CD14-positive monocyte (primary cell): ENCODE data around the gene TMPRSS5. TPM values are rescaled to one million over a fixed set of nuclear protein-coding genes. Genes with fewer than 3 reads are reported as not detected.

ENCODE experiments used
- DNase-seq, 3 donors: peaks; one replicate each; pipeline ENCODE4 v3.0.0-alpha.2; 2011 to 2022
- H2AFZ ChIP-seq: 2 replicates; pipeline ENCODE4 v1.6.0; 2012; ENCODE audit warnings: mild to moderate bottlenecking, low read depth, low read length, inconsistent platforms; ENCODE audit not compliant: insufficient read depth, poor library complexity, severe bottlenecking
- H3K27ac ChIP-seq, 2 donors: 1 replicate in 1 of 2; 2 replicates in 1 of 2; pipeline ENCODE4 v1.5.1; 2012 to 2013; ENCODE audit warnings: low read length in 2 of 2, control low read depth in 1 of 2, inconsistent platforms in 1 of 2, low read depth in 1 of 2, mild to moderate bottlenecking in 1 of 2
- H3K27me3 ChIP-seq, 2 donors: one replicate each; pipeline versions ENCODE4 v1.6.0 to v1.6.1; 2011 to 2013; ENCODE audit warnings: low read length in 2 of 2; ENCODE audit not compliant: control insufficient read depth in 2 of 2, insufficient read depth in 2 of 2
- H3K36me3 ChIP-seq, 2 donors: replicated peaks in 1 of 2; 1 replicate in 1 of 2; 2 replicates in 1 of 2; pipeline versions ENCODE4 v1.5.1 to v1.6.1; 2012 to 2013; ENCODE audit warnings: low read length in 2 of 2, control low read depth in 1 of 2, inconsistent platforms in 1 of 2, mild to moderate bottlenecking in 1 of 2; ENCODE audit not compliant: insufficient read depth in 2 of 2, control insufficient read depth in 1 of 2
- H3K4me1 ChIP-seq, 2 donors: 1 replicate in 1 of 2; 2 replicates in 1 of 2; pipeline versions ENCODE4 v1.5.1 to v1.6.1; 2012 to 2013; ENCODE audit warnings: low read length in 2 of 2, control low read depth in 1 of 2, inconsistent platforms in 1 of 2, mild to moderate bottlenecking in 1 of 2, moderate library complexity in 1 of 2; ENCODE audit not compliant: insufficient read depth in 2 of 2, control insufficient read depth in 1 of 2
- H3K4me2 ChIP-seq: replicated peaks from 2 replicates; pipeline ENCODE3; 2012; ENCODE audit warnings: low read length, moderate library complexity, mild to moderate bottlenecking; ENCODE audit not compliant: poor library complexity, severe bottlenecking; ENCODE audit errors: extremely low read depth
- H3K4me3 ChIP-seq, 3 experiments: fragments of 200-600 bp in 1 of 3; sonication (generic) in 1 of 3; replicated peaks in 1 of 3; 1 replicate in 2 of 3; 2 replicates in 1 of 3; pipeline ENCODE4 v1.5.1; 2011 to 2013; ENCODE audit warnings: low read length in 3 of 3, mild to moderate bottlenecking in 3 of 3, control low read depth in 2 of 3, low read depth in 2 of 3, inconsistent platforms in 1 of 3, moderate library complexity in 1 of 3
- H3K79me2 ChIP-seq: 2 replicates; pipeline ENCODE4 v1.6.0; 2012; ENCODE audit warnings: mild to moderate bottlenecking, control low read depth, inconsistent platforms, low read length, moderate library complexity; ENCODE audit not compliant: insufficient read depth
- H3K9ac ChIP-seq: 2 replicates; pipeline ENCODE4 v1.6.0; 2017; ENCODE audit warnings: low read length, mild to moderate bottlenecking; ENCODE audit not compliant: insufficient read depth, poor library complexity, severe bottlenecking
- H3K9me3 ChIP-seq, 2 donors: replicated peaks in 1 of 2; 1 replicate in 1 of 2; 2 replicates in 1 of 2; pipeline versions ENCODE4 v1.5.1 to v1.6.1; 2012 to 2013; ENCODE audit warnings: low read length in 2 of 2, control low read depth in 1 of 2; ENCODE audit not compliant: control insufficient read depth in 1 of 2, insufficient read depth in 1 of 2
- H4K20me1 ChIP-seq: 2 replicates; pipeline ENCODE4 v1.6.0; 2012; ENCODE audit warnings: mild to moderate bottlenecking, low read length, control low read depth, moderate library complexity; ENCODE audit not compliant: insufficient read depth
- H3K27ac Mint-ChIP-seq, 7 donors: one replicate each; pipeline ENCODE4 v1.8.0; 2020; ENCODE audit warnings: mild to moderate bottlenecking in 7 of 7, mixed read lengths in 7 of 7, moderate library complexity in 6 of 7, inconsistent platforms in 2 of 7
- H3K27me3 Mint-ChIP-seq, 3 donors: one replicate each; pipeline ENCODE4 v1.8.0; 2021 to 2022; ENCODE audit warnings: low read depth in 3 of 3, mild to moderate bottlenecking in 3 of 3, mixed read lengths in 3 of 3, moderate library complexity in 3 of 3, inconsistent platforms in 1 of 3
- H3K36me3 Mint-ChIP-seq, 2 donors: one replicate each; pipeline ENCODE4 v1.8.0; 2020; ENCODE audit warnings: mixed read lengths in 2 of 2, inconsistent platforms in 1 of 2, mild to moderate bottlenecking in 1 of 2
- H3K4me1 Mint-ChIP-seq: one replicate; pipeline ENCODE4 v1.8.0; 2020; ENCODE audit warnings: mild to moderate bottlenecking, mixed read lengths
- H3K4me3 Mint-ChIP-seq, 2 donors: one replicate each; pipeline ENCODE4 v1.8.0; 2020; ENCODE audit warnings: mild to moderate bottlenecking in 2 of 2, mixed read lengths in 2 of 2, moderate library complexity in 1 of 2
- H3K9me3 Mint-ChIP-seq, 7 donors: one replicate each; pipeline ENCODE4 v1.8.0; 2020 to 2022; ENCODE audit warnings: mixed read lengths in 7 of 7, mild to moderate bottlenecking in 6 of 7, moderate library complexity in 6 of 7, inconsistent platforms in 2 of 7
- CTCF ChIP-seq: fragments of 200-600 bp; IDR thresholded peaks from one replicate; pipeline ENCODE4 v1.8.0; 2022; ENCODE audit warnings: antibody characterized with exemption, mild to moderate bottlenecking
- WGBS: methylation state at CpG from one replicate; pipeline ENCODE4 v1.1.5; 2013; ENCODE audit warnings: missing lambda C conversion rate; ENCODE audit not compliant: insufficient coverage; 5-methylcytosine and 5-hydroxymethylcytosine counted together
- intact Hi-C, 2 donors: fragments of 100-400 bp; cut with micrococcal nuclease; formaldehyde crosslinking; loops; one replicate each; pipeline versions ENCODE4 v1.15.0 to v1.15.1; 2023
- polyA plus RNA-seq, 3 donors: library from polyadenylated mRNA; depleted of rRNA in 1 of 3; unstranded in 2 of 3; stranded (reverse) in 1 of 3; fragments of 300-500 nt in 2 of 3; fragments of >200 nt in 1 of 3; fragmentation: Illumina TruSeq in 2 of 3; gene quantifications; 1 replicate in 2 of 3; 2 replicates in 1 of 3; pipeline ENCODE4 v1.2.3, GENCODE V29; 2012 to 2021

Gene TMPRSS5
- polyA plus RNA-seq, 3 donors: 0.80 TPM; not detected in 2

- Mint-ChIP-seq H3K36me3 (no peaks in the 10 kb centered on the region), H3K4me3 (no peak overlapping the region), H3K9me3 (no peaks in the 10 kb centered on the region), H3K27ac (no peak overlapping the region), H3K4me1 (no peaks in the 10 kb centered on the region), H3K27me3 (peaks cover 0 to 9% (median 5%) of the 10 kb centered on the region in 3 donors)
- no peaks in the 10 kb centered on the region for H4K20me1 ChIP-seq
- no peak for DNase-seq
- H3K27ac ChIP-seq: no peak overlapping the region
- no peaks in the 10 kb centered on the region for H3K9me3 ChIP-seq
- TF ChIP-seq CTCF: no peak
- no peak overlapping the region for H3K9ac ChIP-seq
- H3K36me3 ChIP-seq: no peaks in the 10 kb centered on the region
- no peaks in the 10 kb centered on the region for H3K79me2 ChIP-seq
- H2AFZ ChIP-seq: no peak overlapping the region
- no peaks in the 10 kb centered on the region for H3K4me1 ChIP-seq
- H3K27me3 ChIP-seq: no peaks in the 10 kb centered on the region
- intact Hi-C loops: no loop called here
- no peak overlapping the region for H3K4me3 ChIP-seq
- H3K4me2 ChIP-seq: no peak overlapping the region
- 87% methylated on average over 5 of the region's 5 CpGs for WGBS
Measured at GRCh38 chr11:113677685-113678084, 28.4 kb downstream of the TMPRSS5 start.

GRCh38 chr11:113675565-113675964 lies 30.5 kb downstream of the TMPRSS5 start:
- Mint-ChIP-seq H3K36me3 (no peaks in the 10 kb centered on the region), H3K9me3 (peaks cover 0 to 2% (median 0%) of the 10 kb centered on the region in 7 donors), H3K4me1 (no peaks in the 10 kb centered on the region), H3K27me3 (peaks cover 0 to 8% (median 8%) of the 10 kb centered on the region in 3 donors), H3K4me3 (no peak overlapping the region), H3K27ac (no peak overlapping the region)
- Histone ChIP-seq H4K20me1 (no peaks in the 10 kb centered on the region), H3K36me3 (no peaks in the 10 kb centered on the region), H3K9me3 (no peaks in the 10 kb centered on the region), H3K27ac (no peak overlapping the region), H2AFZ (no peak overlapping the region), H3K4me2 (no peak overlapping the region), H3K4me1 (no peaks in the 10 kb centered on the region), H3K4me3 (no peak overlapping the region), H3K27me3 (no peaks in the 10 kb centered on the region), H3K79me2 (no peaks in the 10 kb centered on the region), H3K9ac (no peak overlapping the region)
- DNase-seq: no peak
- no peak for TF ChIP-seq CTCF
- 84% methylated on average over 5 of the region's 5 CpGs for WGBS
- intact Hi-C loops: no loop called here
